BE2C (cell line): Measurements from ENCODE around the gene KCNT1.

Experiments
- DNase-seq: peaks from one replicate; pipeline ENCODE4 v3.0.0-alpha.2; 2020
- H3K27me3 ChIP-seq: fragments of 250-450 bp; sonication (Bioruptor Pico); 2 replicates; pipeline ENCODE4 v1.5.1; 2020; ENCODE audit warnings: mild to moderate bottlenecking
- H3K36me3 ChIP-seq: fragments of 250-450 bp; sonication (Bioruptor Pico); 2 replicates; pipeline ENCODE4 v1.5.1; 2020; ENCODE audit warnings: mild to moderate bottlenecking
- H3K4me1 ChIP-seq: fragments of 250-450 bp; sonication (Bioruptor Pico); 2 replicates; pipeline ENCODE4 v1.5.1; 2020
- H3K4me3 ChIP-seq: 2 replicates; pipeline ENCODE4 v1.5.1; 2011; ENCODE audit warnings: low read depth, low read length
- H3K9me3 ChIP-seq: fragments of 250-450 bp; sonication (Bioruptor Pico); 2 replicates; pipeline ENCODE4 v1.5.1; 2020
- CTCF ChIP-seq: IDR thresholded peaks from 2 replicates; pipeline ENCODE4 v1.5.1; 2012; ENCODE audit warnings: mild to moderate bottlenecking, low read depth, low read length

Gene KCNT1

GRCh38 chr9:135835131-135835530 lies 133.1 kb downstream of the KCNT1 start:
- Histone ChIP-seq H3K36me3 (peaks cover 7% of the 10 kb centered on the region; the same call in 1 of the 2 replicates), H3K27me3 (no peaks in the 10 kb centered on the region), H3K4me1 (no peaks in the 10 kb centered on the region), H3K4me3 (no peak overlapping the region), H3K9me3 (no peaks in the 10 kb centered on the region)
- no peak for DNase-seq
- TF ChIP-seq CTCF: no peak

GRCh38 chr9:135839516-135839915 lies 137.5 kb downstream of the KCNT1 start:
- no peak for DNase-seq
- no peak for TF ChIP-seq CTCF

GRCh38 chr9:135840107-135840506 lies 138.1 kb downstream of the KCNT1 start:
- Histone ChIP-seq H3K36me3 (peaks cover 15% of the 10 kb centered on the region; the same call in 1 of the 2 replicates), H3K4me3 (no peak overlapping the region), H3K4me1 (no peaks in the 10 kb centered on the region), H3K27me3 (no peaks in the 10 kb centered on the region), H3K9me3 (no peaks in the 10 kb centered on the region)
- DNase-seq: no peak
- TF ChIP-seq CTCF: no peak

More at GRCh38 chr9:135839516-135839915, 137.5 kb downstream of the KCNT1 start:
- H3K4me1 ChIP-seq: no peaks in the 10 kb centered on the region
- H3K9me3 ChIP-seq: no peaks in the 10 kb centered on the region
- H3K27me3 ChIP-seq: no peaks in the 10 kb centered on the region
- H3K36me3 ChIP-seq: peaks cover 17% of the 10 kb centered on the region; the same call in 1 of the 2 replicates
- no peak overlapping the region for H3K4me3 ChIP-seq

GRCh38 chr9:135840539-135840938 lies 138.6 kb downstream of the KCNT1 start:
- H3K9me3 ChIP-seq: no peaks in the 10 kb centered on the region
- no peaks in the 10 kb centered on the region for H3K4me1 ChIP-seq
- H3K27me3 ChIP-seq: no peaks in the 10 kb centered on the region
- peaks cover 11% of the 10 kb centered on the region; the same call in 1 of the 2 replicates for H3K36me3 ChIP-seq
- TF ChIP-seq CTCF: no peak
- DNase-seq: no peak
- H3K4me3 ChIP-seq: no peak overlapping the region
